ENCODE measurements around the gene IPPK.
A peak's percentile ranks its signal among the peaks of the same experiment; 100 is the strongest.

IPPK gene

DNA sequence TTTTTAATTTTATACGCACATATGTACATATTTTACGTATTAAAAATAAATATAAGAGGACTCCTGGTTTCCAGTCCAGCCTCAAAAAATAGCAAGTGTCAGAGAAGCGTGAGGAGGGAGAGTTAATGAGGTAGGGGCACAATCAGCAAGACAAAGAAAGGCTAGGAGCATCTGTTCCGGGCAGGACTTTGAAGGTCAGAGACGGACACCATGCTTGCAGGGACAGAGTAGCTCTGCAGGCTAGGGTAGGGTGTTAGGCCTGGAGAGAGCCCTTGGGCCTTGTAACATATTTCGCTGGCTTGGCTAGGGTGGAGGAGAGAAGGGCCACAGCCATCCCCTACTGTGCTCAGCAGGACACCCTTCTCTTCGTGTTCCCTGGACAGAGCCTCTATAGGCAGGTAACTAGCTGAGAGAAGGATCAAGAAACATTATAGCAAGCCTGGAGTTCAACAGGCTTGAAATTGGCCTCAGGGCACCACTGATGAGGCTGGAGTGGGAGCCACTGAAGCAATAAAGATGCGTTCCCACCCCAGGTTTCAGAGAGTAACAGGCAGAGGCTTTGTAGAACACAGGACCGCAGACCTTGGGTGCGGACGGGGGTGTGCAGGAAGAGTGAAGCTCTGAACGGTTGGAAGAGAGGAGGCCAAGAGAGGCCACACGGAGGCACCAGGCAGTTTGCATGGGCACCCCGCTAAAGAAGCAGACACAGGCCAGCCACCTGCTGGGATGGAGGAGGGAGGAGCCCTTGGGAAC is 9.7 kb upstream of the IPPK start:
- in situ Hi-C loops (cut with HindIII; ENCODE audit: low sequenced_read_pairs), result no loop called here

DNA sequence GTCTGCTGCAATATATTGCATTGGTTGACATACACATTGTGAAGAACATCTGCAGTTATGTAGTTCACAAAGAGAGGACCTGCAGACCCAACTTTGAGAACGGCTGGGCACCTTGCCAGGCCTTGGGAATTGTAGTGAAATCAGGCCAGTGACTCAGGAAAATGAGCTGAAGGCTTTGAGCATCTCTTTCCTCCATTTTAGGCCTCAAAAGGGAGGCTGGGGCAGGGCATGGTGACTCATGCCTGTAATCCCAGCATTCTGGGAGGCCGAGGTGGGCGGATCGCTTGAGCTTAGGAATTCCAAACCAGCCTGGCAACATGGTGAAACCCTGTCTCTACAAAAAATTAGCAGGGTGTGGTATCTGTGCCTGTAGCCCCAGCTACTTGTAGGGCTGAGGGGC is 1.4 kb upstream of the IPPK start:
- peak overlapping the region; percentile 66 for H3K4me3 ChIP-seq (ENCODE audit: low read depth, low read length)
- peak; percentile 68 for DNase-seq (ENCODE audit: low read depth, low spot score)
- in situ Hi-C loops (cut with HindIII; ENCODE audit: low sequenced_read_pairs), result no loop called here
- TF ChIP-seq CTCF (IDR thresholded peaks at IDR 0.05; ENCODE audit: low read depth, low read length), result no peak

More for the DNA sequence above, 9.7 kb upstream of the IPPK start:
- no peak overlapping the region for H3K4me3 ChIP-seq (ENCODE audit: low read depth, low read length)
- TF ChIP-seq CTCF (IDR thresholded peaks at IDR 0.05; ENCODE audit: low read depth, low read length), result no peak
- no peak for DNase-seq (ENCODE audit: low read depth, low spot score)

DNA sequence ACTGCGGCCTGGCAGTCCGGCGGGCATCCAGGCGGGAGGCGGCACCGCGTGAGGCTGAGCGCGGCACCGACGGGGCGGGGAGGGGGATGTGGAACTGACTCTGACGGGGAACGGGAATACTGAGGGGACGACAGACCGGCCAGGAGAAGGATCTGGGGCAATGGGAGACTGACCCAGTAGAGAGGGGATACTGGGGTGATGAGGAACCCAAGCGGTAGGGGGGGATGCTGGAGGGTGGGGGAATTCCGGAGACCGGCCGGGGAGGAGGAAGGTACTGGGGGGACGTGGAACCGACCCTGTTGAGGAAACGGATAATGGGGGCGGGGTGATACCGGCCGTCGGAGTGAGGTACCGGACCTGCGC is 423 bp downstream of the IPPK start:
- in situ Hi-C loops (cut with HindIII; ENCODE audit: low sequenced_read_pairs), result no loop called here
- TF ChIP-seq CTCF (IDR thresholded peaks at IDR 0.05; ENCODE audit: low read depth, low read length), result no peak
- peak overlapping the region; percentile 66 for H3K4me3 ChIP-seq (ENCODE audit: low read depth, low read length)
- no peak for DNase-seq (ENCODE audit: low read depth, low spot score)

- peak overlapping the region; percentile 66 for H3K4me3 ChIP-seq (ENCODE audit: low read depth, low read length)
- TF ChIP-seq CTCF (IDR thresholded peaks at IDR 0.05; ENCODE audit: low read depth, low read length), result no peak
- in situ Hi-C loops (cut with HindIII; ENCODE audit: low sequenced_read_pairs), result no loop called here
- DNase-seq (ENCODE audit: low read depth, low spot score), result peak; percentile 50
Observed at GRCh38 chr9:92668746-92669526, 995 bp downstream of the IPPK start.

DNA sequence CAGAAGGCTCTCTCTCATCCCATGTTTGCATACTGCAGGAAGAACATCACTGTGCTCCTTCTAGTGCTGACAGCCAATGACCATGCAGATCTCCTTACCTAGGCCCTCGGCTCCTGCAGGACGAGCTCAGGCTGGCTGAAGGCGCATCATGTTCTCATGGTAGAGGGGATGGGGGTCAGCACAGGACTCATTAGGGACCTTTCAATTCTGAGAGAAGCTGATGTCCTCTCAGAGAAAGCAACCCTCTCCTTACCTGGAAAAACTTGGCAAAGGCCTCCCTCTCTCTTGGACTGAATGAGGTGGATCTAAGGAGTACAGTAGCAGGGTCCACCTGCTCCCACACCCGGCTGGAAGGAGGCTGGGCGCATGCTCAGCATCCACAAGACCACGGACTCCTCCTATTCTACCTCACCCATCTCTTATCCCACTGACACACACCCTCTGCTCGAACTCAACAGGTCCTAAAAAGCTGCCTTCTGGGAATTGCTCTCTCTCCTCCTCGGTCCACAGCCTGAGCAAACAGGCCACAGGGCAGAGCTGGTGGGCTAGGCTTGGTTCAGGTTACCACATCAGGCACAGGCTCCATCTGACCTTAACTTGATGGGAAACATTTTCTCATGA is 2.9 kb downstream of the IPPK start:
- H3K4me3 ChIP-seq (ENCODE audit: low read depth, low read length), result no peak overlapping the region
- in situ Hi-C loops (cut with HindIII; ENCODE audit: low sequenced_read_pairs), result no loop called here
- TF ChIP-seq CTCF (IDR thresholded peaks at IDR 0.05; ENCODE audit: low read depth, low read length), result no peak
- no peak for DNase-seq (ENCODE audit: low read depth, low spot score)

DNA sequence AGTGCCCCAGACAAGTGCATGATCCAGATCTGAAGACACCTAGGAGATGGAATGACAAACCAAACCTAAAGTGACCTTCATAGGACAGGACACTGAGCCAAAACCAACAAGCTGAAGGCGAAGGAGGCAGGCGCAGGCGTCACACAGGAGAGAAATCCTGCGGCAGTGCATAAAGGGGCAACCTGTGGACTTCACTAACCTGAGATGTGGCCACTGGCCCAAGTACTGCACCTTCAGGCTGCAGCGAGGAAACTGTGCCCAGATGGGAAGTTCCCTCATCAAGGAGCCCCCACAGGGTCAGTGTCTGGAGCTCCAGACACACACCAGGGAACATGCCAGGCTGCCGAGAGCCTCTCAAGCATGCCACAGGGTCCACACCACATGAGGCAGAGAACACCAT is 3.7 kb downstream of the IPPK start:
- in situ Hi-C loops (cut with HindIII; ENCODE audit: low sequenced_read_pairs), result no loop called here
- H3K4me3 ChIP-seq (ENCODE audit: low read depth, low read length), result no peak overlapping the region
- TF ChIP-seq CTCF (IDR thresholded peaks at IDR 0.05; ENCODE audit: low read depth, low read length), result no peak
- DNase-seq (ENCODE audit: low read depth, low spot score), result no peak
